Measurements from ENCODE around the gene DUSP7.

DNA sequence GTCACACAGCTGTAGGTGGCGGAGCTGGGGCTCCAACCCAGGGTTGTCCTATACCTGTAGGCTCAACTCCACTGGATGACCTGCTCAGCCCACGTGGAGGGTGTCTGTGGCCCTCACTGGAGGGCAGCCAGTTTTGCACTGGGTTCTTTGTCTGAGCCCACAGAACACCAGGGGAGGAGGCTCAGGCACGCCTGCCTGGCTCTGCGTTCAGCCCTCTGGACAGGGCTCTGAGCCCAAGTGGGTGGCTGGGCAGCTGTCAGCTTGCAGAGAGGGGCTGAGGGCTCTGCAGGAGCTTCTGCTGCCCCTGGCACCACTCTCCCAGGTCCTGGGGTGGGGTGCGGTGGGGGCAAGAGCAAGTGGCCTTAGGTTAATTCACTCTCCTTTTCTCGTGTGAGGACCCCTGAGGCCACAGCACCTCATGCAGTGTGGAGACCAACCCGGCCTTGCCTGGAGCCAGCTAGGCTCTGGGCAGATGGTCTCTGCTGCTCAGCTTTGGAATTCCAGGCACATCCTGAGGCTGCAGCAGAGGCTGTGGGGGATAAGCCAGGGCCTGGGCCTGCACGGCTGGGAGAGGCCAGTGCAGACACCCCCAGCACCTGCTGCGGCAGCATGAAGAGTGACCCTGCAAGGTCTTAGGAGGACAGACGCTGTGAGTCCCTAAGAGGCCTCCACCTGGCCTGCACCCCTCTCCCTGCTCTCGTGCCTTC is 23.5 kb downstream of the DUSP7 start:
- TF ChIP-seq, protein P1, sequence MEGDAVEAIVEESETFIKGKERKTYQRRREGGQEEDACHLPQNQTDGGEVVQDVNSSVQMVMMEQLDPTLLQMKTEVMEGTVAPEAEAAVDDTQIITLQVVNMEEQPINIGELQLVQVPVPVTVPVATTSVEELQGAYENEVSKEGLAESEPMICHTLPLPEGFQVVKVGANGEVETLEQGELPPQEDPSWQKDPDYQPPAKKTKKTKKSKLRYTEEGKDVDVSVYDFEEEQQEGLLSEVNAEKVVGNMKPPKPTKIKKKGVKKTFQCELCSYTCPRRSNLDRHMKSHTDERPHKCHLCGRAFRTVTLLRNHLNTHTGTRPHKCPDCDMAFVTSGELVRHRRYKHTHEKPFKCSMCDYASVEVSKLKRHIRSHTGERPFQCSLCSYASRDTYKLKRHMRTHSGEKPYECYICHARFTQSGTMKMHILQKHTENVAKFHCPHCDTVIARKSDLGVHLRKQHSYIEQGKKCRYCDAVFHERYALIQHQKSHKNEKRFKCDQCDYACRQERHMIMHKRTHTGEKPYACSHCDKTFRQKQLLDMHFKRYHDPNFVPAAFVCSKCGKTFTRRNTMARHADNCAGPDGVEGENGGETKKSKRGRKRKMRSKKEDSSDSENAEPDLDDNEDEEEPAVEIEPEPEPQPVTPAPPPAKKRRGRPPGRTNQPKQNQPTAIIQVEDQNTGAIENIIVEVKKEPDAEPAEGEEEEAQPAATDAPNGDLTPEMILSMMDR (IDR thresholded peaks at IDR 0.05 in 4 of 5, conservative IDR thresholded peaks at IDR 0.05 in 1 of 5) = no peak
- no peak for TF ChIP-seq POLR2A (IDR thresholded peaks at IDR 0.05)
